H9 (cell line): ENCODE measurements around the gene N4BP2. TPM values are rescaled to one million over a fixed set of nuclear protein-coding genes. Genes with fewer than 3 reads are reported as not detected.
A peak's percentile ranks its signal among the peaks of the same experiment; 100 is the strongest.

Experiments
- DNase-seq: peaks from one replicate; pipeline ENCODE4 v3.0.0-alpha.2; 2017
- H2AFZ ChIP-seq: one replicate; pipeline ENCODE4 v1.6.1; 2013; ENCODE audit warnings: mild to moderate bottlenecking, low read length, control low read depth, moderate library complexity
- H2AK5ac ChIP-seq: 2 replicates; pipeline ENCODE4 v1.6.1; 2013; ENCODE audit warnings: low read length, control low read depth, mixed read lengths; ENCODE audit not compliant: insufficient read length
- H2BK120ac ChIP-seq: one replicate; pipeline ENCODE4 v1.6.1; 2013; ENCODE audit warnings: low read depth, mild to moderate bottlenecking, low read length, control low read depth, inconsistent platforms; ENCODE audit not compliant: poor library complexity, severe bottlenecking
- H2BK12ac ChIP-seq: 2 replicates; pipeline ENCODE4 v1.6.1; 2013; ENCODE audit warnings: low read length, control low read depth, mixed read lengths, low read depth; ENCODE audit not compliant: insufficient read length
- H2BK15ac ChIP-seq: 2 replicates; pipeline ENCODE4 v1.6.1; 2013; ENCODE audit warnings: low read depth, low read length, control low read depth
- H2BK20ac ChIP-seq: one replicate; pipeline ENCODE4 v1.6.1; 2013; ENCODE audit warnings: low read depth, mild to moderate bottlenecking, low read length, control low read depth, inconsistent platforms; ENCODE audit not compliant: poor library complexity, severe bottlenecking
- H2BK5ac ChIP-seq: 2 replicates; pipeline ENCODE4 v1.6.1; 2013; ENCODE audit warnings: low read length, control low read depth, mixed read lengths; ENCODE audit not compliant: insufficient read length
- H3K14ac ChIP-seq: 2 replicates; pipeline ENCODE4 v1.6.1; 2013; ENCODE audit warnings: low read length, control low read depth; ENCODE audit not compliant: insufficient read depth
- H3K18ac ChIP-seq: 2 replicates; pipeline ENCODE4 v1.6.1; 2013; ENCODE audit warnings: low read depth, mild to moderate bottlenecking, mixed read lengths, low read length, control low read depth; ENCODE audit not compliant: insufficient read length
- H3K23ac ChIP-seq: 2 replicates; pipeline ENCODE4 v1.6.1; 2013; ENCODE audit warnings: low read length, control low read depth, mixed read lengths, low read depth; ENCODE audit not compliant: insufficient read length
- H3K23me2 ChIP-seq: 2 replicates; pipeline ENCODE4 v1.6.1; 2013; ENCODE audit warnings: low read depth, mild to moderate bottlenecking, mixed read lengths, low read length, control low read depth; ENCODE audit not compliant: insufficient read length, poor library complexity, severe bottlenecking
- H3K27ac ChIP-seq: 2 replicates; pipeline ENCODE4 v1.5.1; 2013; ENCODE audit warnings: low read length, control low read depth, mixed read lengths, low read depth; ENCODE audit not compliant: insufficient read length
- H3K27me3 ChIP-seq: 2 replicates; pipeline ENCODE4 v1.6.1; 2013; ENCODE audit warnings: low read length, control low read depth, inconsistent platforms; ENCODE audit not compliant: insufficient read depth
- H3K4ac ChIP-seq: 2 replicates; pipeline ENCODE4 v1.6.1; 2013; ENCODE audit warnings: low read depth, mild to moderate bottlenecking, control low read depth, inconsistent platforms, low read length, moderate library complexity
- H3K4me1 ChIP-seq: 2 replicates; pipeline ENCODE4 v1.6.1; 2013; ENCODE audit warnings: low read length, control low read depth, inconsistent platforms; ENCODE audit not compliant: insufficient read depth
- H3K4me2 ChIP-seq: 2 replicates; pipeline ENCODE4 v1.6.1; 2013; ENCODE audit warnings: low read length, control low read depth, mixed read lengths; ENCODE audit not compliant: insufficient read length, insufficient read depth
- H3K56ac ChIP-seq: 2 replicates; pipeline ENCODE4 v1.6.1; 2013; ENCODE audit warnings: low read depth, mild to moderate bottlenecking, mixed read lengths, low read length, control low read depth; ENCODE audit not compliant: insufficient read length
- H3K79me1 ChIP-seq: 2 replicates; pipeline ENCODE4 v1.6.1; 2013; ENCODE audit warnings: low read depth, mild to moderate bottlenecking, moderate library complexity, low read length, control low read depth, inconsistent platforms; ENCODE audit not compliant: insufficient read depth, poor library complexity, severe bottlenecking
- H3K79me2 ChIP-seq: 2 replicates; pipeline ENCODE4 v1.6.1; 2013; ENCODE audit warnings: low read length, control low read depth, inconsistent platforms; ENCODE audit not compliant: insufficient read depth
- H3K9ac ChIP-seq: 2 replicates; pipeline ENCODE4 v1.6.1; 2013; ENCODE audit warnings: low read length, control low read depth, mixed read lengths; ENCODE audit not compliant: insufficient read length; ENCODE audit errors: extremely low read depth
- H3K9me3 ChIP-seq: one replicate; pipeline ENCODE4 v1.6.1; 2013; ENCODE audit warnings: low read depth, low read length, inconsistent platforms; ENCODE audit not compliant: control insufficient read depth
- H3T11ph ChIP-seq: one replicate; pipeline ENCODE4 v1.6.1; 2013; ENCODE audit warnings: mild to moderate bottlenecking, low read length, control low read depth, inconsistent platforms
- H4K20me1 ChIP-seq: one replicate; pipeline ENCODE4 v1.6.1; 2013; ENCODE audit not compliant: control insufficient read depth, insufficient read length, insufficient read depth
- H4K5ac ChIP-seq: 2 replicates; pipeline ENCODE4 v1.6.1; 2013; ENCODE audit warnings: low read depth, mild to moderate bottlenecking, mixed read lengths, low read length, control low read depth; ENCODE audit not compliant: insufficient read length
- H4K8ac ChIP-seq: replicated peaks from 2 replicates; pipeline ENCODE4 v1.6.1; 2013; ENCODE audit warnings: low read length, control low read depth, mixed read lengths, low read depth; ENCODE audit not compliant: insufficient read length
- H4K91ac ChIP-seq: 2 replicates; pipeline ENCODE4 v1.6.1; 2013; ENCODE audit warnings: low read depth, mild to moderate bottlenecking, moderate library complexity, mixed read lengths, low read length, control low read depth; ENCODE audit not compliant: insufficient read length
- H3K27ac Mint-ChIP-seq, 3 experiments: 2 replicates in 2 of 3; 3 replicates in 1 of 3; pipeline ENCODE4 v1.8.0; 2020 to 2021; ENCODE audit warnings: mixed read lengths in 3 of 3, mild to moderate bottlenecking in 1 of 3, moderate library complexity in 1 of 3
- H3K27me3 Mint-ChIP-seq: 2 replicates; pipeline ENCODE4 v1.8.0; 2021; ENCODE audit warnings: low read depth, mild to moderate bottlenecking, moderate library complexity, mixed read lengths
- H3K36me3 Mint-ChIP-seq, 3 experiments: 2 replicates in 2 of 3; 3 replicates in 1 of 3; pipeline ENCODE4 v1.8.0; 2020 to 2021; ENCODE audit warnings: low read depth in 3 of 3, mixed read lengths in 3 of 3; ENCODE audit not compliant: insufficient read depth in 1 of 3
- H3K4me1 Mint-ChIP-seq, 2 experiments: 2 replicates each; pipeline ENCODE4 v1.8.0; 2020; ENCODE audit warnings: mixed read lengths in 2 of 2
- H3K4me3 Mint-ChIP-seq, 2 experiments: 2 replicates in 1 of 2; 3 replicates in 1 of 2; pipeline ENCODE4 v1.8.0; 2020 to 2021; ENCODE audit warnings: mild to moderate bottlenecking in 2 of 2, mixed read lengths in 2 of 2, moderate library complexity in 1 of 2
- H3K9me3 Mint-ChIP-seq, 2 experiments: 2 replicates in 1 of 2; 3 replicates in 1 of 2; pipeline ENCODE4 v1.8.0; 2020; ENCODE audit warnings: mild to moderate bottlenecking in 2 of 2, mixed read lengths in 2 of 2, moderate library complexity in 1 of 2
- CTCF ChIP-seq: fragments of 200-600 bp; sonication (generic); conservative IDR thresholded peaks from 3 replicates; pipeline ENCODE4 v1.8.0; 2021; ENCODE audit warnings: antibody characterized with exemption, mild to moderate bottlenecking
- WGBS: extraction: QIAGEN DNeasy Blood & Tissue Kit; methylation state at CpG from one replicate; pipeline ENCODE4 v1.1.7; 2013; ENCODE audit warnings: missing lambda C conversion rate, low lambda C conversion rate, mixed read lengths; ENCODE audit not compliant: insufficient read length; ENCODE audit errors: extremely low coverage; 5-methylcytosine and 5-hydroxymethylcytosine counted together
- total RNA-seq: library from RNA; stranded (reverse); gene quantifications from 2 replicates; pipeline ENCODE4 v1.2.1, GENCODE V29; 2021

N4BP2 gene
- total RNA-seq, 1 experiment from 2014 or later = 35.0 TPM

- no peak overlapping the region for H4K5ac ChIP-seq
- no peak overlapping the region for H2BK5ac ChIP-seq
- 0 out of 5 replicates have a peak overlapping the region, but pooled peaks of 1 of the 2 experiments have one; percentile 21 for H3K4me3 Mint-ChIP-seq
- no peak overlapping the region for H4K91ac ChIP-seq
- no peak overlapping the region for H3K9ac ChIP-seq
- peaks cover 4% of the 10 kb centered on the region for H3K4me1 ChIP-seq
- no peak overlapping the region for H2AK5ac ChIP-seq
- TF ChIP-seq CTCF = no peak
- no peaks in the 10 kb centered on the region for H3K27me3 Mint-ChIP-seq
- no peaks in the 10 kb centered on the region for H4K20me1 ChIP-seq
- H3K9me3 ChIP-seq = no peaks in the 10 kb centered on the region
- no peak overlapping the region for H3T11ph ChIP-seq
- H2BK120ac ChIP-seq = no peak overlapping the region
- no peak for DNase-seq
- H2BK12ac ChIP-seq = no peak overlapping the region
- no peaks in the 10 kb centered on the region for H3K79me2 ChIP-seq
- no peaks in the 10 kb centered on the region for H3K23me2 ChIP-seq
- H3K4me1 Mint-ChIP-seq = peaks cover 31 to 33% of the 10 kb centered on the region in 2 experiments
- no peaks in the 10 kb centered on the region for H3K27me3 ChIP-seq
- no peak overlapping the region for H3K56ac ChIP-seq
- H3K23ac ChIP-seq = no peak overlapping the region
- no peak overlapping the region; a peak in 2 of 7 replicates for H3K27ac Mint-ChIP-seq
- no peak overlapping the region for H3K27ac ChIP-seq
- peaks cover 11 to 36% (median 28%) of the 10 kb centered on the region in 3 experiments for H3K36me3 Mint-ChIP-seq
- no peak overlapping the region for H3K4ac ChIP-seq
- no peaks in the 10 kb centered on the region for H3K79me1 ChIP-seq
- no peak overlapping the region for H2BK20ac ChIP-seq
- H2AFZ ChIP-seq = no peak overlapping the region
- H3K18ac ChIP-seq = no peak overlapping the region
- H3K9me3 Mint-ChIP-seq = no peaks in the 10 kb centered on the region
- H4K8ac ChIP-seq = no peak overlapping the region
- H3K14ac ChIP-seq = no peak overlapping the region
- no peak overlapping the region for H3K4me2 ChIP-seq
- no CpG with 5 or more reads among the region's 3 CpGs for WGBS
- H2BK15ac ChIP-seq = no peak overlapping the region
Observed at GRCh38 chr4:40119344-40119743, 62.7 kb downstream of the N4BP2 start.
